ENCODE measurements around the gene SOCS3. TPM values are rescaled to one million over a fixed set of nuclear protein-coding genes. Genes with fewer than 3 reads are reported as not detected.
"Not testable (repeated sequence)": the region's sequence is repeated elsewhere in the genome, so short reads cannot be mapped to it uniquely, and the experiment has no call there.

The SOCS3 gene
- total and polyA plus RNA-seq, 5 donors = 6.6 to 52.6 (median 12.0) TPM

- H3K4me1 ChIP-seq (ENCODE audit: control insufficient read depth, insufficient read depth, low read length) = peaks cover 14% of the 10 kb centered on the region
- H3K27me3 ChIP-seq (ENCODE audit: control insufficient read depth, insufficient read depth) = no peaks in the 10 kb centered on the region
- DNase-seq (peak in 1 of 3 donors; percentile 55), ATAC-seq (no peak)
- WGBS = 77% methylated on average over 22 of the region's 22 CpGs
- H3K4me3 ChIP-seq (ENCODE audit: low read length) = no peak overlapping the region
- intact Hi-C loops (cut with DNase I) = no loop called here
- peak overlapping the region; percentile 31 for H3K27ac ChIP-seq (ENCODE audit: low read length)
- no peaks in the 10 kb centered on the region for H3K9me3 ChIP-seq (ENCODE audit: control insufficient read depth, low read length)
Observed at GRCh38 chr17:78316115-78316866, 43.6 kb downstream of the SOCS3 start.

- Histone ChIP-seq H3K27ac (ENCODE audit: low read length) (peak overlapping the region; percentile 49), H3K27me3 (ENCODE audit: control insufficient read depth, insufficient read depth) (no peaks in the 10 kb centered on the region), H3K9me3 (ENCODE audit: control insufficient read depth, low read length) (no peaks in the 10 kb centered on the region), H3K4me3 (ENCODE audit: low read length) (no peak overlapping the region), H3K4me1 (ENCODE audit: control insufficient read depth, insufficient read depth, low read length) (peaks cover 14% of the 10 kb centered on the region)
- 39% methylated on average over 12 of the region's 12 CpGs for WGBS
- peak; percentile 87 to 93 (median 92) for DNase-seq
- ATAC-seq = peak; percentile 63 to 84
- intact Hi-C loops (cut with DNase I) = no loop called here
Observed at GRCh38 chr17:78315355-78316114, 44.3 kb downstream of the SOCS3 start.

GRCh38 chr17:78314683-78315354 lies 45.1 kb downstream of the SOCS3 start:
- 86% methylated on average over 12 of the region's 12 CpGs for WGBS

GRCh38 chr17:78313735-78314648 lies 45.9 kb downstream of the SOCS3 start:
- intact Hi-C loops (cut with DNase I) = no loop called here
- peak; percentile 81 to 89 (median 87) for DNase-seq
- ATAC-seq = peak; percentile 76 to 82
- H3K4me1 ChIP-seq (ENCODE audit: control insufficient read depth, insufficient read depth, low read length) = peaks cover 14% of the 10 kb centered on the region
- H3K27ac ChIP-seq (ENCODE audit: low read length) = no peak overlapping the region
- 3% methylated on average over 80 of the region's 80 CpGs for WGBS
- no peaks in the 10 kb centered on the region for H3K9me3 ChIP-seq (ENCODE audit: control insufficient read depth, low read length)
- H3K4me3 ChIP-seq (ENCODE audit: low read length) = peak overlapping the region; percentile 57
- H3K27me3 ChIP-seq (ENCODE audit: control insufficient read depth, insufficient read depth) = no peaks in the 10 kb centered on the region

More at GRCh38 chr17:78314683-78315354, 45.1 kb downstream of the SOCS3 start:
- no peaks in the 10 kb centered on the region for H3K9me3 ChIP-seq (ENCODE audit: control insufficient read depth, low read length)
- peak overlapping the region; percentile 49 for H3K27ac ChIP-seq (ENCODE audit: low read length)
- intact Hi-C loops (cut with DNase I) = no loop called here
- no peak overlapping the region for H3K4me3 ChIP-seq (ENCODE audit: low read length)
- H3K4me1 ChIP-seq (ENCODE audit: control insufficient read depth, insufficient read depth, low read length) = peaks cover 14% of the 10 kb centered on the region
- ATAC-seq (no peak), DNase-seq (peak in 1 of 3 donors; percentile 51)
- no peaks in the 10 kb centered on the region for H3K27me3 ChIP-seq (ENCODE audit: control insufficient read depth, insufficient read depth)

- H3K4me3 ChIP-seq (ENCODE audit: low read length); ATAC-seq; H3K9me3 ChIP-seq (ENCODE audit: control insufficient read depth, low read length); H3K27ac ChIP-seq (ENCODE audit: low read length); H3K27me3 ChIP-seq (ENCODE audit: control insufficient read depth, insufficient read depth); intact Hi-C loops (cut with DNase I); H3K4me1 ChIP-seq (ENCODE audit: control insufficient read depth, insufficient read depth, low read length): not testable (repeated sequence)
- DNase-seq = peak in 1 of 3 donors; percentile 23
- WGBS = 86% methylated on average over 12 of the region's 12 CpGs
Observed at GRCh38 chr17:78309659-78310255, 50.1 kb downstream of the SOCS3 start.

GRCh38 chr17:78307887-78308638 lies 51.8 kb downstream of the SOCS3 start:
- no peak overlapping the region for H3K4me3 ChIP-seq (ENCODE audit: low read length)
- H3K4me1 ChIP-seq (ENCODE audit: control insufficient read depth, insufficient read depth, low read length) = no peaks in the 10 kb centered on the region
- WGBS = 87% methylated on average over 13 of the region's 13 CpGs
- DNase-seq = no peak
- H3K27me3 ChIP-seq (ENCODE audit: control insufficient read depth, insufficient read depth) = no peaks in the 10 kb centered on the region
- intact Hi-C loops (cut with DNase I) = no loop called here
- no peak for ATAC-seq
- H3K27ac ChIP-seq (ENCODE audit: low read length) = no peak overlapping the region
- no peaks in the 10 kb centered on the region for H3K9me3 ChIP-seq (ENCODE audit: control insufficient read depth, low read length)

- Histone ChIP-seq H3K27ac (ENCODE audit: low read length) (no peak overlapping the region), H3K9me3 (ENCODE audit: control insufficient read depth, low read length) (no peaks in the 10 kb centered on the region), H3K27me3 (ENCODE audit: control insufficient read depth, insufficient read depth) (no peaks in the 10 kb centered on the region), H3K4me1 (ENCODE audit: control insufficient read depth, insufficient read depth, low read length) (no peaks in the 10 kb centered on the region), H3K4me3 (ENCODE audit: low read length) (no peak overlapping the region)
- WGBS = 84% methylated on average over 1 of the region's 1 CpG
- intact Hi-C loops (cut with DNase I) = no loop called here
- ATAC-seq (no peak), DNase-seq (no peak)
Observed at GRCh38 chr17:78306913-78307312, 53.0 kb downstream of the SOCS3 start.

All from right cardiac atrium (tissue), 5 donors.